SKM-1 treated with dmso at 0.1 percent for 144 hours (cell line): ENCODE data around the gene EFCAB5.
"Not testable (repeated sequence)": the region's sequence is repeated elsewhere in the genome, so short reads cannot be mapped to it uniquely, and the experiment has no call there.

Experiments used
- DNase-seq: peaks from one replicate; lab custom pipeline; 2025; ENCODE audit not compliant: unreplicated experiment; lab: John Stamatoyannopoulos, UW

EFCAB5 gene

GRCh38 chr17:30091771-30092170 is 150.3 kb downstream of the EFCAB5 start:
- DNase-seq, result no peak

DNA sequence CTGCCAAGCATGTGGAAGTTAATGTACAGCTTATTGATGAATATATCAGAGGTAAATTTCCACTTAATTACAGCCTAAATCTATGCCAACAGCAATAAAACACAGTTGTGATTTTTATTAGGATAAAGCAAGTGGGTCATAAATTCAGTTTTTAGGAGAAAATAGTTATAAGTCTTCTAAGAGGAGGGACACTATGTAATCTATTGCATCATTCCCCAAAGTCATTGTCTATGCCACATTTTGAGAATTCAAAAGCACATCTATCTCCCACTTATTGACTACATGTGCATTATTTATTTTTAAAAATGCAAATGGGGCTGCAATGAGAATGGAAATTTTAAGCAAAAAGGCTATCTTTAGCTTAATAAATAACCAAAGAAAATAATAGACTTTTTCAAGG is 151.5 kb downstream of the EFCAB5 start:
- no peak for DNase-seq

DNA sequence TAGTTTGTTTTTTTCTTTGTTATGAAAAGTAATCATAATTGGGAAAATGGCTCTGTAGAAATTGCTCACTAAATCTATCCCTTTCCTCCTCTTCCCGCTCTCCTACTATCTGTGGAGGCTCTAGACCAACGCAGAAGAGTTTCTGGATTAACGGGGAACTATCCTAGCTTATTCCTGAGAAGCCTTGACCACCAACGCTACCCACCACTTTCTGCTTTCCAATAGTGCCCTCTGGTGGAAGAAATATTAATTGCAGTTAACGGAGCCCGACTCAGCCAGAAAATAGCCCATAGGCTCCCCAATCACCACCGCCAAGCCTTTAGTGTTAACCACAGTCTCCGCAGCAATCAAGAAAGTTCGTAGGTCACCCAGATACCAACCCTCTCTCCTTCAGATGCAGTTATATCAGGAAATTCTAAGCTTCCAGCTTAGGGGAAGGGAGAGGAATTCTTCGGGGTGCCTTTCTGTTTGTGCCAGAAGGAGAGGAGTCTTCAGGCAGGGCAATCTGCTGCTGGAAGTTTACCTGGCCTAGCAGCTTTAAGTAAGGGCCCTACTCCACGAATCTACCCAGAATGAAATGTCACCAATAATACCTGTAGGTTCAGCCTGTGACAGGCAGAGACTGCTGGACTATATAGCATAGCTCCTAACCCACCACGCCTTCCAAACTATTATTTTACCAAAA is 152.2 kb downstream of the EFCAB5 start:
- peak; percentile 63 for DNase-seq

DNA sequence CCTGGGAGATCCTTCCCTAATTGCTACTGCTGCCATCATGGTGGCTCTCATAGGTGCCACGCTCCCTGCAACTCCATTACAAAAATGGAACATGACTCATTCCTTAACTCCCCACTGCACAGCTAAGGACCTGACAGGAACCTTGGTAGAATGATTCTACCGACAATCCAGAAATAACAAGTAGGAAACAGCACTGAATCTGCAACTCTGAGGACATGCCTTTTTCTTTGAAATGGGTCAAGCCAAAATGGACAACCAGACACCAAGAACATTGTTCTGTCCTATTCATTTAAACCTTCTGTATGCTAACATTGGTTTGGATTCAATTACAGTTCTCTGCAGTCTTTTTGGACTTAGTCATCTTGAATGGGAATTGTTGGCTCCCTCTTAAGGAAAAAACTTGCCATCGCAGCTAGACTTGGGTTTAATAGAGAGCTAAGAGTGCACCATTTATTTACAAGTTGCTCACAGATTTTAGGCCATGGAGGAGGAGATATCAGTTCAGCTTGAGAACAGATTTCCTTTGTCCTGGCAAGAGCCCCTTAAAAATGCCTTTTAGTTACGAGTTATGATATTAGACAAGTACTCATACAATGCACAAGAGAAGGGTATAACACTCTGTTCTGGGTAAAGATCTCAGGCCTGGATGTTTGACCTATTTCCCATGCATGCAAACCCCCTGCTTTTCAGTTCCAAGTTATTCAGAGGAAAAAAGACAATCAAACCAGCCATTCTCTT is 154.2 kb downstream of the EFCAB5 start:
- peak; percentile 62 for DNase-seq

- no peak for DNase-seq
Observed at GRCh38 chr17:30101686-30102390, 160.4 kb downstream of the EFCAB5 start.

DNA sequence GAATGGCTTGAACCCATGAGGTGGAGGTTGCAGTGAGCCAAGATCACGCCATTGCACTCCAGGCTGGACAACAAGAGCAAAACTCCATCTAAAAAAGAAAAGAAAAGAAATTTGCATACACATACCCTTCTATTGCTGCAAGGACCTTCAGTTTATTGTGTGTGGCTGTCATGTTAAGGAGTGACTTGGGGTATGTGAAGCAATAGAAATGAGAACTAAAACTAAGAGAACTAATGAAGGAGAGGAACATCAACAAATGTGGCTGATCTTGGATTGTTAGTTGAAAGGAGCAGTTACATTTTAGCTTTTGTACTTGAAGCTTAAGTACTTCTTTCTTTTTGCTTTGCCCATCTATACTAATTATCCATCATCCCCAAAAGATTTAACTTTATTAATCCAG is 162.5 kb downstream of the EFCAB5 start:
- peak; percentile 33 for DNase-seq

GRCh38 chr17:30104575-30105339 is 163.3 kb downstream of the EFCAB5 start:
- DNase-seq, result peak; percentile 100

DNA sequence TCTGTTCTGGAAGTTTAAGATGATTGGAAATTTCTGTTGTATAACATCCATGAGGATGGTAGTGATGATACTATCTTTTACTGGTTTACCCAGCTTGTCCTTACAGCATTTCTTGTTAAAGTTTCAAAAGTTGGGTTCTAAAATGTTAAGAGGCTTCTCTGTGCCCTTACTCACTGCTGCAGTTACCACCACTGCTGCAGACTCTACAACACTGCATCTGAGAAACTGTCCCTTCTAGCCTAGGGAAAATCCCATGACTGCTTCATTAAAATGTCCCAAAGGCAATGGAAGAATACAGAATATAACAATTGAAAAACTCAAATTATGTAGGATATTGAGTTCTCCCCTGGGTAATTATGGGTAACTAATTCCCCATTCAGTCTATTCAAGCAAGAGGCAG is 171.4 kb downstream of the EFCAB5 start:
- DNase-seq, result no peak

- DNase-seq, result no peak
Observed at GRCh38 chr17:30113213-30113612, 171.8 kb downstream of the EFCAB5 start.

DNA sequence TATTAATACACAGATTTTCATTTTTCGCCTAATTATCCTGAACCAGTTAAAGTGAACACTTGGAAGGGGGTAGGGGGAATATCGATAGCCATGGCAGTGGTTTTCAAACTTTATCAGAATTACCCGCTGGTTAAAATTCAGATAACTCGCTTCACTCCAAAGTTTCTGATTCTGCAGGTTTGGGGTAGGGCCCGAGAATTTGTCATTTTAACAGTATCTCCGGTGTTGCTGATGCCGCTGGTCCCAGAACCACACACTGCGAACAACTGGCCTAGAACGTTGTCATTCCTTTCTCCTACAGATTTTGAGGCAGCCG is 174.9 kb downstream of the EFCAB5 start:
- no peak for DNase-seq

DNA sequence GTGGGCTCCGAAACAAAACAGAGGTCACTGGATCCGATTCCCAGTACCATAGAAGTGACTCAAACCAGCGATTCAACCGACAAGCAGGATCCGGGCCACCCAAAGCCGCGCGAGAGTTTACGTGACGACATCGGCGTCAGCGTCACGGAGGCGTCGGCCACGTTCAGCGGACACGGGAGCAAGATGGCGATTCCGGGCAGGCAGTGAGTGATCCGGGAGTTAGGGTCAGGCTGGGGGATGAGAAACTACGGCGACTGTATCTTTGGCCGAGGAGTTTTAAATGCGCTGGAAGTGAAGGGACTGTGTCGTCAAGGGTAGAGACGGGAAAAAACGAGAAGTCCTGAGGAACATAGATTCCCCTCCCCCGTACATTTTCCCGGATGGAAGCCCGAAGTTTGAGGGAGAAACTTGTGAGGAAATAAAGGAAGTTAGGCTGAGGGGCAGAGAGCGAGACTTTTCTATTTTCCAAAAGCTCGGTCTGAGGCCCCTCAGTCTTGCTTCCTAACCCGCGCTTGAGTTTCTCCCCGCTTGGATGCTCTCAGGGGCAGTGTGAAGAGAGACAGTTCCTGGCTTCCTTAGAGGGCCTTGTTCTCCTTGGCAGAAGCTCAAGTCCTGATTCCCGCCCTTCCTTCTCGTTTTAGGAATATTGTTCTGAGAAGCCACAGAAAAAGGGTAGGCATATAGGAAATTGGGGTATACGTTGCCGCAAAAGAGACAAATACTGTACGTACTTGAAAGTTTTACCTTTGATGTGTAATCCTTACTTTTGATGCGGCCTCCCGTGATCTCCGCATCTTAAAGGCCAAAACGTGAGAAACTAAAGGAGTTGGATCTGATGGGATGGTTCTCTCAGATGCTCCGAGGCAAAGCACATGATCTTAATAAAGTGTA is 175.5 kb downstream of the EFCAB5 start, which contains the start of gene NSRP1:
Gene NSRP1 (plus strand): TSS at position 156 of the 891 bp plus-strand sequence. CDS start 28 bp downstream, at position 184.
- DNase-seq, result peak; percentile 89

- DNase-seq, result no peak
Observed at GRCh38 chr17:30117675-30118081, 176.2 kb downstream of the EFCAB5 start.

GRCh38 chr17:30118635-30119034 is 177.2 kb downstream of the EFCAB5 start:
- DNase-seq, result not testable (repeated sequence)

- DNase-seq, result no peak
Observed at GRCh38 chr17:30124273-30124796, 182.9 kb downstream of the EFCAB5 start.

DNA sequence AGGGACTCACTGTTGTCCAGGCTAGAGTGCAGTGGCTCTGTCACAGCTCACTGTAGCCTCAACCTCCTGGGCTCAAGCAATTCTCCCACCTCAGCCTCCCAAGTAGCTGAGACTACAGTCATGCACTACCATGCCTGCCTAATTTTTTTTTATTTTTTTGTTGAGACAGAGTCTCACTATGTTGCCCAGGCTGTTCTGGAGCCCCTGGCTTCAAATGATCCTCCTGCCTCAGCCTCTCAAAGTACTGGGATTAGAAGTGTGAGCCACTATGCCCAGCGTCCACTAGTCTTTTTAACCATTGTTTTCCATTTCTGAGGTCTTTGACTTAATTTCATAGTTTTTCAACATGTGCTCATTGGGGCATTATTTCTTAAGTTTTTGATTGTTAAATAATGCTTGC is 188.7 kb downstream of the EFCAB5 start:
- no peak for DNase-seq

GRCh38 chr17:30132615-30133014 is 191.2 kb downstream of the EFCAB5 start:
- no peak for DNase-seq

- no peak for DNase-seq
Observed at GRCh38 chr17:30133197-30133596, 191.8 kb downstream of the EFCAB5 start.

GRCh38 chr17:30134551-30134950 is 193.1 kb downstream of the EFCAB5 start:
- DNase-seq, result no peak

DNA sequence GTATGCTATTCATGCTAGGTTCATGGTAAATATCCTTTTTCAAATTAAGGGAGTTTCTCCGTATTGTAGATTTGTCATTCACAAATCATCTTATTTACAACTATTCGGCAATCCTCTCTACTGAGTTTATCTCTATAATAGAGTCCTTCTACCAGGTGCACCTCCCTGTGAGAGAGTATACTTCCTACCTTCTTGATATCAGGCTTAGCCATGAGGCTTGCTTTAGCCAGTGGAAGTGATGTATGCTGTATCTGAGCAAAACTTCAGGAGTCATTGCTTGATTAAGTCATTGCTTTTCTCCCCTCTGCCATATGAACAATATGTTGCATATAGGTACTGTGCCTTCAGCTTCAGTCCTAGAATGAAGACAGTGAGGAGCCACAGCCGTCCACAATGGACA is 195.7 kb downstream of the EFCAB5 start:
- no peak for DNase-seq

- not testable (repeated sequence) for DNase-seq
Observed at GRCh38 chr17:30147860-30148259, 206.4 kb downstream of the EFCAB5 start.
